Panc1 (cell line): Measurements from ENCODE around the gene TULP4.

Experiments used
- POLR2AphosphoS5 ChIP-seq: IDR thresholded peaks from 2 replicates; pipeline ENCODE4 v1.6.1; 2012; ENCODE audit warnings: mild to moderate bottlenecking, low read depth, low read length, moderate library complexity
- REST ChIP-seq, 2 experiments: IDR thresholded peaks; 2 replicates each; pipeline ENCODE4 v1.6.1; 2011 to 2012; ENCODE audit warnings: low read depth in 2 of 2, control low read depth in 1 of 2, low read length in 1 of 2, mild to moderate bottlenecking in 1 of 2, moderate library complexity in 1 of 2; ENCODE audit not compliant: insufficient read depth in 1 of 2
- TF ChIP-seq, protein P1 (sequence below): fragments of 450-650 bp; IDR thresholded peaks from 2 replicates; pipeline ENCODE4 v1.5.1; 2017; ENCODE audit warnings: mild to moderate bottlenecking

- TF ChIP-seq, protein P1, sequence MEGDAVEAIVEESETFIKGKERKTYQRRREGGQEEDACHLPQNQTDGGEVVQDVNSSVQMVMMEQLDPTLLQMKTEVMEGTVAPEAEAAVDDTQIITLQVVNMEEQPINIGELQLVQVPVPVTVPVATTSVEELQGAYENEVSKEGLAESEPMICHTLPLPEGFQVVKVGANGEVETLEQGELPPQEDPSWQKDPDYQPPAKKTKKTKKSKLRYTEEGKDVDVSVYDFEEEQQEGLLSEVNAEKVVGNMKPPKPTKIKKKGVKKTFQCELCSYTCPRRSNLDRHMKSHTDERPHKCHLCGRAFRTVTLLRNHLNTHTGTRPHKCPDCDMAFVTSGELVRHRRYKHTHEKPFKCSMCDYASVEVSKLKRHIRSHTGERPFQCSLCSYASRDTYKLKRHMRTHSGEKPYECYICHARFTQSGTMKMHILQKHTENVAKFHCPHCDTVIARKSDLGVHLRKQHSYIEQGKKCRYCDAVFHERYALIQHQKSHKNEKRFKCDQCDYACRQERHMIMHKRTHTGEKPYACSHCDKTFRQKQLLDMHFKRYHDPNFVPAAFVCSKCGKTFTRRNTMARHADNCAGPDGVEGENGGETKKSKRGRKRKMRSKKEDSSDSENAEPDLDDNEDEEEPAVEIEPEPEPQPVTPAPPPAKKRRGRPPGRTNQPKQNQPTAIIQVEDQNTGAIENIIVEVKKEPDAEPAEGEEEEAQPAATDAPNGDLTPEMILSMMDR: no peak
- TF ChIP-seq REST (IDR thresholded peaks at IDR 0.05; ENCODE audit: insufficient read depth in 1 of 2, low read depth in 2 of 2, low read length in 1 of 2) (no peak), POLR2AphosphoS5 (no peak)
Measured at GRCh38 chr6:158501360-158502262, 189.3 kb downstream of the TULP4 start.
